HG03097 (cell line): Measurements from ENCODE around the gene GPR26.

ENCODE experiments used
- ATAC-seq: cut with Tn5 transposase; IDR thresholded peaks from one replicate; pipeline ENCODE4 v1.9.1; 2021; ENCODE audit not compliant: unreplicated experiment, low FRiP score

GPR26 gene

GRCh38 chr10:123666318-123667236 lies at the start of gene GPR26:
Gene GPR26, plus strand, starts transcription at chr10:123666355. Its CDS starts 53 bp downstream, at chr10:123666408.
- ATAC-seq = no peak

- no peak for ATAC-seq
Measured at GRCh38 chr10:123618224-123618623, 47.9 kb upstream of the GPR26 start.

GRCh38 chr10:123619067-123619855 lies 46.9 kb upstream of the GPR26 start:
- no peak for ATAC-seq

GRCh38 chr10:123620621-123621020 lies 45.5 kb upstream of the GPR26 start:
- no peak for ATAC-seq

GRCh38 chr10:123621492-123621891 lies 44.7 kb upstream of the GPR26 start:
- ATAC-seq = no peak

- no peak for ATAC-seq
Measured at GRCh38 chr10:123621916-123622315, 44.2 kb upstream of the GPR26 start.

- ATAC-seq = no peak
Measured at GRCh38 chr10:123622381-123622780, 43.8 kb upstream of the GPR26 start.

- ATAC-seq = no peak
Measured at GRCh38 chr10:123624086-123624485, 42.1 kb upstream of the GPR26 start.

- no peak for ATAC-seq
Measured at GRCh38 chr10:123633106-123633505, 33.0 kb upstream of the GPR26 start.

- ATAC-seq = no peak
Measured at GRCh38 chr10:123633636-123634035, 32.5 kb upstream of the GPR26 start.

- no peak for ATAC-seq
Measured at GRCh38 chr10:123634221-123634620, 31.9 kb upstream of the GPR26 start.

- no peak for ATAC-seq
Measured at GRCh38 chr10:123635131-123635530, 31.0 kb upstream of the GPR26 start.

GRCh38 chr10:123635745-123636144 lies 30.4 kb upstream of the GPR26 start:
- ATAC-seq = no peak

GRCh38 chr10:123636598-123637325 lies 29.4 kb upstream of the GPR26 start:
- no peak for ATAC-seq

- no peak for ATAC-seq
Measured at GRCh38 chr10:123637326-123637880, 28.8 kb upstream of the GPR26 start.

GRCh38 chr10:123639131-123639530 lies 27.0 kb upstream of the GPR26 start:
- no peak for ATAC-seq

GRCh38 chr10:123640016-123640535 lies 26.1 kb upstream of the GPR26 start:
- ATAC-seq = no peak

GRCh38 chr10:123642293-123642692 lies 23.9 kb upstream of the GPR26 start:
- no peak for ATAC-seq

- ATAC-seq = no peak
Measured at GRCh38 chr10:123642697-123643096, 23.5 kb upstream of the GPR26 start.

- ATAC-seq = no peak
Measured at GRCh38 chr10:123643315-123643714, 22.8 kb upstream of the GPR26 start.
